ENCODE data around the gene SDK2. TPM values are rescaled to one million over a fixed set of nuclear protein-coding genes. Genes with fewer than 3 reads are reported as not detected.

The SDK2 gene
- total RNA-seq, 1 experiment from 2014 or later, result not detected

DNA sequence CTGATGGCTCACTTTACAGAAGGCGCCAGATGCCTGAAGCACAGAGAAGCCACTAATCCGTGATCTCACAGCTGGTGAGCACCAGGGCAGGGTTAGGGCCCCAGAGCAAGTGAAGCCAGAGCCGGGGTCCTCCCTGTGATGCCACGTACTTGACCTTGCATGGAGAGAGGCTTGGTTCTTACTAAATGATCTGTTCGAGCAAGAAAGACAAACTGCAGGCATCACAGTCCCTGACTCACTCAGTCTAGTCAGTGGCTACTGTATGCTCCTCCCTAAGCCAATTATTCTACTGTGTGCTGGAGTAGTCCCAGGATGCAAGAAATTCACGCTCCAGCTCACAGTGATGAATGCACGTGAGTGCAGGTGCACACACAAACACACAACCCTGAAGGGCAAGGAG, 55.4 kb downstream of the SDK2 start:
- H3K4me2 ChIP-seq (ENCODE audit: low read depth, low read length, poor library complexity, severe bottlenecking), result no peak overlapping the region
- H3K27me3 ChIP-seq (ENCODE audit: low read length), result no peaks in the 10 kb centered on the region
- no peaks in the 10 kb centered on the region for H4K20me1 ChIP-seq (ENCODE audit: insufficient read depth, low read depth, low read length)
- no peaks in the 10 kb centered on the region for H3K36me3 ChIP-seq (ENCODE audit: insufficient read depth, low read length)
- no peak overlapping the region for H2AFZ ChIP-seq (ENCODE audit: low read length)
- no peaks in the 10 kb centered on the region for H3K9me3 ChIP-seq (ENCODE audit: low read length)
- no peaks in the 10 kb centered on the region for H3K9me2 ChIP-seq (replicated peaks; ENCODE audit: insufficient read depth, low read length)
- H3K79me2 ChIP-seq (ENCODE audit: low read length), result no peaks in the 10 kb centered on the region
- H3K27ac ChIP-seq (ENCODE audit: low read length), result no peak overlapping the region
- no peak overlapping the region for H3K4me3 ChIP-seq (ENCODE audit: low read length)
- H3K9ac ChIP-seq (ENCODE audit: low read length), result no peak overlapping the region
- no peak for DNase-seq
- peaks cover 3% of the 10 kb centered on the region; the same call in 1 of the 2 replicates for H3K4me1 ChIP-seq (ENCODE audit: low read length)

DNA sequence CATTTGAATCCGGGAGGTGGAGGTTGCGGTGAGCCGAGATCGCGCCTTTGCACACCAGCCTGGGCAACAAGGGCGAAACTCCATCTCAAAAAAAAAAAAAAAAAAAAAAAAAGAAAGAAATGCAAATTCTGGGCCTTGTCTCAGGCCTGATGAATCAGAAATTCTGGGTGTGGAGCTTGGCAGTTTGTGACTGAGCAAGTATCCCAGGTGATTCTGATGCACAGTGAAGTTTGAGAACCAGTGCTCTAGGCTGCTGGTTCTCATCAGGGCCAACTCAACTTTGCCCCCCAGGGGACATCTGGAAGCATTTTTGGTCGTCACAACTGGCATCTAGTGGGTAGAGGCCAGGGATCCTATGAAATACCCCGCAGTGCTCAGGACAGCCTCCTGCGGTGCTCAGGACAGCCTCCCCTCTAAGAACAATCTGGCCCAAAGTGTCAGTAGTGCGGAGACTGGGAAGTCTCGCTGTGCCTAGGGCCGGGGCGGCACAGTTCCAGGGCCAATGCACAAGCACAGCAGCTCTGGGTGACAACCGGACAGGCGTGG, 55.9 kb downstream of the SDK2 start:
- no peak overlapping the region for H2AFZ ChIP-seq (ENCODE audit: low read length)
- H3K4me3 ChIP-seq (ENCODE audit: low read length), result no peak overlapping the region
- H3K79me2 ChIP-seq (ENCODE audit: low read length), result no peaks in the 10 kb centered on the region
- no peaks in the 10 kb centered on the region for H3K27me3 ChIP-seq (ENCODE audit: low read length)
- peaks cover 3% of the 10 kb centered on the region; the same call in 1 of the 2 replicates for H3K4me1 ChIP-seq (ENCODE audit: low read length)
- H3K4me2 ChIP-seq (ENCODE audit: low read depth, low read length, poor library complexity, severe bottlenecking), result no peak overlapping the region
- H4K20me1 ChIP-seq (ENCODE audit: insufficient read depth, low read depth, low read length), result no peaks in the 10 kb centered on the region
- H3K36me3 ChIP-seq (ENCODE audit: insufficient read depth, low read length), result no peaks in the 10 kb centered on the region
- DNase-seq, result no peak
- no peak overlapping the region for H3K9ac ChIP-seq (ENCODE audit: low read length)
- H3K27ac ChIP-seq (ENCODE audit: low read length), result no peak overlapping the region
- no peaks in the 10 kb centered on the region for H3K9me2 ChIP-seq (replicated peaks; ENCODE audit: insufficient read depth, low read length)
- H3K9me3 ChIP-seq (ENCODE audit: low read length), result no peaks in the 10 kb centered on the region

DNA sequence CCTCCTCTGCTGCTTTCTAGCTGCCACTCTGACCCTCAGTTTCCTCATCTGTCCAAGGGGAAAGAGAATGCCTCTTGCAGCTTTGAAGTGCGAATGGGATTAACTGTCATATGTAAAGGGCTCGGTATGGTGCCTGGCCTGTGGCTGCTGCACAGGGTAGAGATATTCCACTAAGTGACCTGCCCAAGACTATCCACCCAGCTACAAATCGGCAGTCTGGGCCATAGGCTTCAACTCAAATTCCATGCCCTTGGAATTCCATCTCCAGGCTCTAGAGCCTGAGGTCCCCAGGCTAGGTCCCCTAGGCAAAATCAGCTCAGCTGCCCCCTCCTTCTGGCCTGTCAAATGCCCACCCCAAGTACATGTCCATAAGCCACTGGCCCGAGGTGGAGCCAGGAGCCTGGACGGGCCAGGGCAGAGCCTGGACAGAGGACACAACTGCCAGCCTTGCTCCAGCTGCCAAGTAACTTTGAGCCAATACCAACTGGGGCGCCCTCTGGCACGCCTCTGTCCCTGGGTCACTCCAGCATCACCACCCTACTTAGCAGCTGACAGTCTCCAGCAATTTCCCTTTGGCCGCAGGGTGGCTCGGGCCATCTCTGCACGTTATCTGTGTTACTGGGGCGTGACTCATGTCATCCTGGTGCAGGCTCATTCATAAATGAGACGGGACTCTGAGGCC, 57.2 kb downstream of the SDK2 start:
- Histone ChIP-seq H3K4me1 (ENCODE audit: low read length) (peaks cover 3% of the 10 kb centered on the region; the same call in 1 of the 2 replicates), H3K79me2 (ENCODE audit: low read length) (no peaks in the 10 kb centered on the region), H3K4me3 (ENCODE audit: low read length) (no peak overlapping the region), H3K9me3 (ENCODE audit: low read length) (no peaks in the 10 kb centered on the region), H2AFZ (ENCODE audit: low read length) (no peak overlapping the region), H3K9ac (ENCODE audit: low read length) (no peak overlapping the region), H3K4me2 (ENCODE audit: low read depth, low read length, poor library complexity, severe bottlenecking) (no peak overlapping the region), H3K27me3 (ENCODE audit: low read length) (no peaks in the 10 kb centered on the region), H3K36me3 (ENCODE audit: insufficient read depth, low read length) (no peaks in the 10 kb centered on the region), H3K9me2 (replicated peaks; ENCODE audit: insufficient read depth, low read length) (no peaks in the 10 kb centered on the region), H3K27ac (ENCODE audit: low read length) (no peak overlapping the region), H4K20me1 (ENCODE audit: insufficient read depth, low read depth, low read length) (no peaks in the 10 kb centered on the region)
- no peak for DNase-seq

DNA sequence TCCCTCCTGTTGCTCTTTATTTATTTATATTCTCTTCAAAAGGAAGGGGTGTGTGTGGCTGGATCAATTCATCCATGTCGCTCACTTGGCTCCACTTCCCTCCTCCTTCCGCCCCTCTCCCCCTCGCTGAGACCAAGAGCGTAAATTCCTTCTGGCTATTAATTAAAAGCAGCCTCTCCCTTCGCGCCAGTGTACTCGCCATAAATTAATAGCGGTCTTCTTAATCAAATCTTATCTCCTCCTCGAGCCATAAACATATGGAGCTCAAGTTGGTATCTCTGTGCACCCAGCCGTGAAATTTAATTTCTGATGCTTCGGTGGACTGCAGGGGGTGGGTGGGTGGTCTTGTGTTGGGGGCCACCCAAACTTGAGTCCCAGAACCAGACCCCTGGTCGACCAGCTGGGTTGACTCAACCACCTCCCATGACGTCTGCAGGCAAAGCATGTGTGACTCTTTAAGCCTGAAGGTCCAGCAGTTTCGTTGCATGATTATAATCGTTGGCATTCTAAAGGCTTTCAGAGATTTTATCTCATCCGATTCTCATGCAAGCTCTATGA, 57.9 kb downstream of the SDK2 start:
- Histone ChIP-seq H3K9ac (ENCODE audit: low read length) (no peak overlapping the region), H3K79me2 (ENCODE audit: low read length) (no peaks in the 10 kb centered on the region), H3K36me3 (ENCODE audit: insufficient read depth, low read length) (no peaks in the 10 kb centered on the region), H3K9me2 (replicated peaks; ENCODE audit: insufficient read depth, low read length) (no peaks in the 10 kb centered on the region), H2AFZ (ENCODE audit: low read length) (no peak overlapping the region), H3K4me3 (ENCODE audit: low read length) (no peak overlapping the region), H4K20me1 (ENCODE audit: insufficient read depth, low read depth, low read length) (no peaks in the 10 kb centered on the region), H3K9me3 (ENCODE audit: low read length) (no peaks in the 10 kb centered on the region), H3K4me2 (ENCODE audit: low read depth, low read length, poor library complexity, severe bottlenecking) (no peak overlapping the region), H3K27me3 (ENCODE audit: low read length) (no peaks in the 10 kb centered on the region), H3K4me1 (ENCODE audit: low read length) (peaks cover under 1% of the 10 kb centered on the region; the same call in 1 of the 2 replicates), H3K27ac (ENCODE audit: low read length) (no peak overlapping the region)
- no peak for DNase-seq

- Histone ChIP-seq H2AFZ (ENCODE audit: low read length) (no peak overlapping the region), H3K9me2 (replicated peaks; ENCODE audit: insufficient read depth, low read length) (no peaks in the 10 kb centered on the region), H3K4me3 (ENCODE audit: low read length) (no peak overlapping the region), H3K27ac (ENCODE audit: low read length) (no peak overlapping the region), H4K20me1 (ENCODE audit: insufficient read depth, low read depth, low read length) (no peaks in the 10 kb centered on the region), H3K36me3 (ENCODE audit: insufficient read depth, low read length) (no peaks in the 10 kb centered on the region), H3K79me2 (ENCODE audit: low read length) (no peaks in the 10 kb centered on the region), H3K9me3 (ENCODE audit: low read length) (no peaks in the 10 kb centered on the region), H3K27me3 (ENCODE audit: low read length) (no peaks in the 10 kb centered on the region), H3K4me1 (ENCODE audit: low read length) (no peaks in the 10 kb centered on the region), H3K4me2 (ENCODE audit: low read depth, low read length, poor library complexity, severe bottlenecking) (no peak overlapping the region), H3K9ac (ENCODE audit: low read length) (no peak overlapping the region)
- DNase-seq, result no peak
Measured at GRCh38 chr17:73585583-73585982, 58.7 kb downstream of the SDK2 start.

DNA sequence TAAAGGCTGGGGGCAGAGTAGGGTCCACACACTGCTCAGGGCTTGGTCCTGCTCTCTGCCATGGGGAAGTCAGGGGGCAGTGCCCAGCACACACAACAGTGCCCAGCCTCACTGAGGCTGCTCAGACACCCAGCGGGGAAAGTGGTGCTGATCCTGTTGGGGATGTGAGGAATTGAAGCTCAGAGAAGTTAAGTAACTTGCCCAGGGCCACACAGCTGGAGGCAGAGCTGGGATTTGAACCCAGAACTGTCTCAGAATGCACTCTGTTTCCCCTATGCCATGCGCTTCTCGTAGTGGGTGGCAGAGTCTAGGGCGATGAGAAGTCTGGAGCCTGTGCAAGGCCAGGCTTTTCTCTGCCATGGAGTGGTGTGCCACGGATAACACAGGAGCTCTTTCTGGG, 59.3 kb downstream of the SDK2 start:
- H3K4me2 ChIP-seq (ENCODE audit: low read depth, low read length, poor library complexity, severe bottlenecking), result no peak overlapping the region
- no peaks in the 10 kb centered on the region for H3K79me2 ChIP-seq (ENCODE audit: low read length)
- no peaks in the 10 kb centered on the region for H3K27me3 ChIP-seq (ENCODE audit: low read length)
- no peak overlapping the region for H3K27ac ChIP-seq (ENCODE audit: low read length)
- no peaks in the 10 kb centered on the region for H4K20me1 ChIP-seq (ENCODE audit: insufficient read depth, low read depth, low read length)
- H3K4me3 ChIP-seq (ENCODE audit: low read length), result no peak overlapping the region
- no peaks in the 10 kb centered on the region for H3K4me1 ChIP-seq (ENCODE audit: low read length)
- no peaks in the 10 kb centered on the region for H3K9me3 ChIP-seq (ENCODE audit: low read length)
- H3K9ac ChIP-seq (ENCODE audit: low read length), result no peak overlapping the region
- DNase-seq, result no peak
- H3K9me2 ChIP-seq (replicated peaks; ENCODE audit: insufficient read depth, low read length), result no peaks in the 10 kb centered on the region
- no peaks in the 10 kb centered on the region for H3K36me3 ChIP-seq (ENCODE audit: insufficient read depth, low read length)
- no peak overlapping the region for H2AFZ ChIP-seq (ENCODE audit: low read length)

DNA sequence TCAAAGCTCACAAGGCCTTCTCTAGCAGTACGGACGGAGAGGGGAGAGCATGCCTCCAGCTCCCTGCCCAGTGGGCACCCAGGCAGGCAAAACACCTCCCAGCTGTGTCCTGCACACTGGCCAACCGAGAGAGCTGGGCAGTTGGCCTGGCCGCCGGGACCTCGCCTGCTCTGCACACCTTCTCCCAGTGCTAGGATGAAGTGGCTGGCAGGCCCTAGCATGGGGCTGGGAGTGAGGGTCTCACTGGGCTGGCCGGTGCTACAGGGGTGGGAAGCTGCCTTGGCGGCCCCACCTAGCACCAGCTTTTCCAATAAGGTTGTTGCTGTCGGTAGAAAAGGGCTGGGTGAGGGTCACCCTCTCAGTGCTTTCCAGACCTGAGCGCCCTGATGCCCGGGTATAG, 60.2 kb downstream of the SDK2 start:
- Histone ChIP-seq H3K4me3 (ENCODE audit: low read length) (no peak overlapping the region), H3K9ac (ENCODE audit: low read length) (no peak overlapping the region), H3K36me3 (ENCODE audit: insufficient read depth, low read length) (no peaks in the 10 kb centered on the region), H3K27ac (ENCODE audit: low read length) (no peak overlapping the region), H3K4me1 (ENCODE audit: low read length) (no peaks in the 10 kb centered on the region), H3K4me2 (ENCODE audit: low read depth, low read length, poor library complexity, severe bottlenecking) (no peak overlapping the region), H3K9me3 (ENCODE audit: low read length) (no peaks in the 10 kb centered on the region), H3K9me2 (replicated peaks; ENCODE audit: insufficient read depth, low read length) (no peaks in the 10 kb centered on the region), H3K27me3 (ENCODE audit: low read length) (no peaks in the 10 kb centered on the region), H2AFZ (ENCODE audit: low read length) (no peak overlapping the region), H4K20me1 (ENCODE audit: insufficient read depth, low read depth, low read length) (no peaks in the 10 kb centered on the region), H3K79me2 (ENCODE audit: low read length) (no peaks in the 10 kb centered on the region)
- DNase-seq, result no peak

DNA sequence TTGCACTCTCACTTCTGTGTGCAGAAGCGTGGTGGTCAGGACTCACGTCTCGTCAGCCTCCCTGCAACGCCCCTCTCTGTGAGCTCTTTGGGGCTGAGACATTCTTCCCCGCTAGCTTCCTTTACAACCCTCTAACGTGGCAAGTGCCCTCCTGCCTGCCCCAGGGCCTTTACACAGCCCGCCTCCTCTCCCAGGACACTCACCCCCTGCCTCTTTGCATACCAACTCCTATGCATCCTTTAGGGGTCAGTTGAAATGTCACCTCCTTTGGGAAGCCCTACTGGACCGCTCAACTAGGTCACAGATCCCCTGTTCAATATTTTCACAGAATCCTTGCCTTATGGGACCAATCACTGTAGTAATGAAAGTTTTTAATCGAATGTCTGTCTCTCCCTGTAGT, 61.4 kb downstream of the SDK2 start:
- no peak overlapping the region for H3K9ac ChIP-seq (ENCODE audit: low read length)
- H3K4me3 ChIP-seq (ENCODE audit: low read length), result no peak overlapping the region
- H4K20me1 ChIP-seq (ENCODE audit: insufficient read depth, low read depth, low read length), result no peaks in the 10 kb centered on the region
- H3K4me2 ChIP-seq (ENCODE audit: low read depth, low read length, poor library complexity, severe bottlenecking), result no peak overlapping the region
- H3K36me3 ChIP-seq (ENCODE audit: insufficient read depth, low read length), result no peaks in the 10 kb centered on the region
- H3K27me3 ChIP-seq (ENCODE audit: low read length), result no peaks in the 10 kb centered on the region
- DNase-seq, result no peak
- H3K4me1 ChIP-seq (ENCODE audit: low read length), result no peaks in the 10 kb centered on the region
- no peak overlapping the region for H2AFZ ChIP-seq (ENCODE audit: low read length)
- no peak overlapping the region for H3K27ac ChIP-seq (ENCODE audit: low read length)
- no peaks in the 10 kb centered on the region for H3K9me2 ChIP-seq (replicated peaks; ENCODE audit: insufficient read depth, low read length)
- H3K79me2 ChIP-seq (ENCODE audit: low read length), result no peaks in the 10 kb centered on the region
- no peaks in the 10 kb centered on the region for H3K9me3 ChIP-seq (ENCODE audit: low read length)

Data from Karpas-422 (cell line).